ENCODE results near the gene MYEF2.

The MYEF2 gene

DNA sequence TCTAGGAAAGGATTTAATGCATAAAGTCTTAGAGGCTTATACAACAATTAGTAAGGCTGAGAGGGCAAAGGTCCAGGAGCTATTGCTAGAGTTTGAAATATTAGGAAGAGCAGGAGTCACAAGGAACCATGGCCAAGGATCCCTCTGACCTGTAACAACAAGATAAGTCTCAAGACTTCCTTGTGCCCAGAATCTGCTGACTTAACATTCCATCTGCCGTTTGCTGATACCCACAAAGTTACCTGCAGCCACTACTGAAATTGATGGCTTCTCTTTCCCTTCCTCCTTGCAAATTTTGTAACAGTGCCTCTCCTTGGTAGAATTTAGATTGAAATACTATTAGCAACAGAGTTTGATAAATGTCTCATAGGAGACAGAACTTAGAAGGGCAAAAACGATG is 4.7 kb upstream of the MYEF2 start (continued):
- TF ChIP-seq TSHZ2 (CRISPR knock-in tag; IDR thresholded peaks at IDR 0.05): no peak
- TF ChIP-seq PPARA (CRISPR knock-in tag; IDR thresholded peaks at IDR 0.05; ENCODE audit: borderline replicate concordance): no peak
- no peak for TF ChIP-seq SNAI2 (CRISPR knock-in tag; IDR thresholded peaks at IDR 0.05)
- TF ChIP-seq TCF4 (CRISPR knock-in tag; IDR thresholded peaks at IDR 0.05; ENCODE audit: borderline replicate concordance): no peak
- no peak for TF ChIP-seq CSDC2 (CRISPR knock-in tag; IDR thresholded peaks at IDR 0.05)

GRCh38 chr15:48178648-48178931 is 495 bp upstream of the MYEF2 start:
- no peak for ATAC-seq
- TF ChIP-seq GLIS3 (CRISPR knock-in tag; IDR thresholded peaks at IDR 0.05): no peak
- TF ChIP-seq CSDC2 (CRISPR knock-in tag; IDR thresholded peaks at IDR 0.05): no peak

- TF ChIP-seq ZNF8 (CRISPR knock-in tag; IDR thresholded peaks at IDR 0.05): 0 out of 2 replicates have a peak, but pooled peaks have one; percentile 30
- no peak for TF ChIP-seq PPARA (CRISPR knock-in tag; IDR thresholded peaks at IDR 0.05; ENCODE audit: borderline replicate concordance)
- no peak for TF ChIP-seq TOX (CRISPR knock-in tag; IDR thresholded peaks at IDR 0.05; ENCODE audit: borderline replicate concordance)
- no peak for TF ChIP-seq ISL1 (CRISPR knock-in tag; IDR thresholded peaks at IDR 0.05)
- TF ChIP-seq, protein P1, sequence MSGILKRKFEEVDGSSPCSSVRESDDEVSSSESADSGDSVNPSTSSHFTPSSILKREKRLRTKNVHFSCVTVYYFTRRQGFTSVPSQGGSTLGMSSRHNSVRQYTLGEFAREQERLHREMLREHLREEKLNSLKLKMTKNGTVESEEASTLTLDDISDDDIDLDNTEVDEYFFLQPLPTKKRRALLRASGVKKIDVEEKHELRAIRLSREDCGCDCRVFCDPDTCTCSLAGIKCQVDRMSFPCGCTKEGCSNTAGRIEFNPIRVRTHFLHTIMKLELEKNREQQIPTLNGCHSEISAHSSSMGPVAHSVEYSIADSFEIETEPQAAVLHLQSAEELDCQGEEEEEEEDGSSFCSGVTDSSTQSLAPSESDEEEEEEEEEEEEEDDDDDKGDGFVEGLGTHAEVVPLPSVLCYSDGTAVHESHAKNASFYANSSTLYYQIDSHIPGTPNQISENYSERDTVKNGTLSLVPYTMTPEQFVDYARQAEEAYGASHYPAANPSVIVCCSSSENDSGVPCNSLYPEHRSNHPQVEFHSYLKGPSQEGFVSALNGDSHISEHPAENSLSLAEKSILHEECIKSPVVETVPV (CRISPR knock-in tag; IDR thresholded peaks at IDR 0.05): no peak
- TF ChIP-seq CREB5 (CRISPR knock-in tag; IDR thresholded peaks at IDR 0.05; ENCODE audit: low read depth): peak; percentile 61; the same call in 1 of the 2 replicates
- no peak for TF ChIP-seq TCF4 (CRISPR knock-in tag; IDR thresholded peaks at IDR 0.05; ENCODE audit: borderline replicate concordance)
- TF ChIP-seq SNAI2 (CRISPR knock-in tag; IDR thresholded peaks at IDR 0.05): no peak; the same call in 1 of the 2 replicates
- no peak for TF ChIP-seq BACH2 (CRISPR knock-in tag; IDR thresholded peaks at IDR 0.05; ENCODE audit: borderline replicate concordance)
- TF ChIP-seq ZNF565 (CRISPR knock-in tag; conservative IDR thresholded peaks at IDR 0.05; ENCODE audit: low read depth): 0 out of 2 replicates have a peak, but pooled peaks have one; percentile 24
- peak; percentile 89 for ATAC-seq
Measured at GRCh38 chr15:48177383-48177765, 721 bp downstream of the MYEF2 start.

DNA sequence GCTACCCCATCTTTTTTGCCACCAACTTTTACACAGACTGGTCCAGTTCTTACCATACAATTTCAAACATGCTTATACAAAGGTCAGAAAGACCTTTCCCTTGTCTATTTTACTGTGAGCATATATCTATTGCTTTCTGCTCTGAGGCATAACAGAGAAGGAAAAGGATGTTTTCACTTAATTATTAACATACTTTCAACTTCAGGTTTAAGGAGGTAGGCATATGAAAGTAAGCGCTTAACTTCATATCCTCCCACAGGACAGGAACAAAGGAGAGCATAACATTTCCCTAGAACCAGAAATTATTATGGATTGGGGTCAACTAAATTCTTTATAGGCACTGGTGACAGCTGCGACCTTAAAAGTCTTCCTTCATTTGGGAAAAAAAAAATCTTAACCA is 1.1 kb downstream of the MYEF2 start:
- TF ChIP-seq ZFP3 (CRISPR knock-in tag; IDR thresholded peaks at IDR 0.05) (no peak), RARB (CRISPR knock-in tag; IDR thresholded peaks at IDR 0.05) (no peak), POU6F1 (CRISPR knock-in tag; IDR thresholded peaks at IDR 0.05; ENCODE audit: borderline replicate concordance, low read depth) (no peak), ISL1 (CRISPR knock-in tag; IDR thresholded peaks at IDR 0.05) (no peak), TOX (CRISPR knock-in tag; IDR thresholded peaks at IDR 0.05; ENCODE audit: borderline replicate concordance) (no peak), PATZ1 (CRISPR knock-in tag; IDR thresholded peaks at IDR 0.05; ENCODE audit: borderline replicate concordance) (no peak), BACH2 (CRISPR knock-in tag; IDR thresholded peaks at IDR 0.05; ENCODE audit: borderline replicate concordance) (no peak), SNAI2 (CRISPR knock-in tag; IDR thresholded peaks at IDR 0.05) (no peak)

DNA sequence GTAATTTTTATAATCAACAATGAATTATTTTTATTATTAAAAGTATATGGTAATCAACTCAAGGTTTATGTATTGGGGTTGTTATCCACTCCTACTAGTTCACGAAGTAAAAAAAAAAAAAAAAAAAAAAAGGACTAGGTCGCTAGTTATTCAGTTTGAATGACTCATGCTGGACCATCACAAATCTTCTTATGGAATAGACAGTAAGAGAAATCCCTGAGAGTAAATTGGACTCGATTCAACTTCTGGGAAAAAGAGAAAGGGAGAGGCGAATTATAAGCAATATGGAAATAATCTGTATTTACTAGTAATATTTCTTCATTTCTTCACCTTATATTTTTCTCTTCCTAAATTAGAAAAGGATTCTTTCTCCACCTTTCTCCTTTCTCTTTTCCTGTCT is 2.0 kb downstream of the MYEF2 start:
- no peak for TF ChIP-seq OSR1 (CRISPR knock-in tag; IDR thresholded peaks at IDR 0.05)
- TF ChIP-seq TOX (CRISPR knock-in tag; IDR thresholded peaks at IDR 0.05; ENCODE audit: borderline replicate concordance): no peak
- no peak for TF ChIP-seq PATZ1 (CRISPR knock-in tag; IDR thresholded peaks at IDR 0.05; ENCODE audit: borderline replicate concordance)
- no peak for TF ChIP-seq ESRRG (CRISPR knock-in tag; IDR thresholded peaks at IDR 0.05)
- TF ChIP-seq ZC3H10 (CRISPR knock-in tag; IDR thresholded peaks at IDR 0.05): no peak
- no peak for TF ChIP-seq ZFP30 (CRISPR knock-in tag; IDR thresholded peaks at IDR 0.05)
- TF ChIP-seq CSDC2 (CRISPR knock-in tag; IDR thresholded peaks at IDR 0.05): no peak
- no peak for TF ChIP-seq ZNF565 (CRISPR knock-in tag; conservative IDR thresholded peaks at IDR 0.05; ENCODE audit: low read depth)
- no peak for TF ChIP-seq ARNTL (CRISPR knock-in tag; IDR thresholded peaks at IDR 0.05; ENCODE audit: borderline replicate concordance, low read depth)
- no peak for ATAC-seq

More for the DNA sequence above, 1.1 kb downstream of the MYEF2 start:
- ATAC-seq: no peak; the same call in 1 of the 3 replicates

Measured in SK-N-SH treated with all-trans-retinoic acid at 6 μM for 48 hours (cell line).